SK-N-SH (cell line): ENCODE data around the gene CDH15. TPM values are rescaled to one million over a fixed set of nuclear protein-coding genes. Genes with fewer than 3 reads are reported as not detected.

Experiments
- CTCF ChIA-PET: fragments of 300-600, 350-600 bp; formaldehyde crosslinking; extraction: SDS; loops from one replicate; lab custom pipeline; 2021; lab: Yijun Ruan, JAX
- POLR2A ChIA-PET: fragments of 350-600 bp; sonication (Branson Sonifier 250); formaldehyde crosslinking; extraction: SDS; loops from one replicate; lab custom pipeline; 2020; ENCODE audit warnings: antibody characterized with exemption, inconsistent platforms; lab: Yijun Ruan, JAX
- DNase-seq: peaks from one replicate; pipeline ENCODE4 v3.0.0; 2012
- H2AFZ ChIP-seq: fragments of 200-600 bp; sonication (generic); 2 replicates; pipeline ENCODE4 v1.8.1; 2016; ENCODE audit warnings: antibody characterized with exemption, mild to moderate bottlenecking, low read depth
- H3F3A ChIP-seq: fragments of 200-600 bp; sonication (generic); replicated peaks from 2 replicates; pipeline ENCODE3; 2016; ENCODE audit warnings: antibody characterized with exemption, mild to moderate bottlenecking; ENCODE audit not compliant: insufficient read depth
- H3K27ac ChIP-seq, 2 experiments: fragments of 200-500 bp in 1 of 2; fragments of 200-600 bp in 1 of 2; sonication (Bioruptor generic) in 1 of 2; sonication (generic), shearing (Covaris generic) in 1 of 2; 2 replicates each; pipeline versions ENCODE4 v1.5.1 to v1.6.1; 2014 to 2016; ENCODE audit warnings: low read depth in 2 of 2, inconsistent platforms in 1 of 2, low read length in 1 of 2, mild to moderate bottlenecking in 1 of 2, mixed read lengths in 1 of 2
- H3K27me3 ChIP-seq: fragments of 200-600 bp; sonication (generic), shearing (Covaris generic); 2 replicates; pipeline ENCODE4 v1.6.1; 2016; ENCODE audit warnings: mixed run types; ENCODE audit not compliant: insufficient read depth
- H3K36me3 ChIP-seq, 2 experiments: fragments of 200-500 bp in 1 of 2; fragments of 200-600 bp in 1 of 2; sonication (Bioruptor generic) in 1 of 2; sonication (generic) in 1 of 2; replicated peaks in 1 of 2; 2 replicates each; pipeline versions ENCODE3 to v1.5.1; 2014 to 2016; ENCODE audit warnings: low read length in 1 of 2, mild to moderate bottlenecking in 1 of 2; ENCODE audit not compliant: insufficient read depth in 2 of 2, control insufficient read depth in 1 of 2
- H3K4me1 ChIP-seq, 2 experiments: fragments of 200-500 bp in 1 of 2; fragments of 200-600 bp in 1 of 2; sonication (Bioruptor generic) in 1 of 2; sonication (generic), shearing (Covaris generic) in 1 of 2; 2 replicates each; pipeline versions ENCODE4 v1.5.1 to v1.6.1; 2014 to 2016; ENCODE audit warnings: low read depth in 1 of 2, low read length in 1 of 2, mixed run types in 1 of 2; ENCODE audit not compliant: insufficient read depth in 2 of 2, control insufficient read depth in 1 of 2
- H3K4me2 ChIP-seq: fragments of 200-600 bp; sonication (generic), shearing (Covaris generic); 2 replicates; pipeline ENCODE4 v1.6.1; 2017; ENCODE audit warnings: mixed run types
- H3K4me3 ChIP-seq, 2 experiments: fragments of 200-500 bp in 1 of 2; fragments of 200-600 bp in 1 of 2; sonication (Bioruptor generic) in 1 of 2; sonication (generic), shearing (Covaris generic) in 1 of 2; 2 replicates each; pipeline versions ENCODE4 v1.5.1 to v1.8.1; 2014 to 2016; ENCODE audit warnings: low read depth in 2 of 2, inconsistent platforms in 1 of 2, low read length in 1 of 2, mild to moderate bottlenecking in 1 of 2, mixed read lengths in 1 of 2, moderate library complexity in 1 of 2
- H3K79me2 ChIP-seq: fragments of 200-600 bp; sonication (generic); 2 replicates; pipeline ENCODE4 v1.8.1; 2017; ENCODE audit warnings: mild to moderate bottlenecking; ENCODE audit not compliant: insufficient read depth
- H3K9ac ChIP-seq: fragments of 200-600 bp; sonication (generic); 2 replicates; pipeline ENCODE4 v1.6.1; 2017; ENCODE audit warnings: mixed run types
- H3K9me2 ChIP-seq: fragments of 200-600 bp; sonication (generic); 2 replicates; pipeline ENCODE4 v1.6.1; 2017; ENCODE audit warnings: mixed run types
- H3K9me3 ChIP-seq: fragments of 200-600 bp; sonication (generic); 2 replicates; pipeline ENCODE4 v1.6.1; 2017; ENCODE audit warnings: mixed run types, mild to moderate bottlenecking, moderate library complexity
- H4K20me1 ChIP-seq: fragments of 200-600 bp; sonication (generic); 2 replicates; pipeline ENCODE4 v1.6.1; 2017; ENCODE audit warnings: mild to moderate bottlenecking, mixed run types; ENCODE audit not compliant: insufficient read depth
- CHD2 ChIP-seq: fragments of 150-350 bp; IDR thresholded peaks from 2 replicates; pipeline ENCODE4 v1.6.1; 2018; ENCODE audit warnings: low read length; ENCODE audit not compliant: partially characterized antibody
- FOSL2 ChIP-seq: IDR thresholded peaks from 2 replicates; pipeline ENCODE4 v1.4.0; 2012; ENCODE audit warnings: low read depth, mild to moderate bottlenecking, moderate library complexity, borderline replicate concordance
- FOXJ3 ChIP-seq: sonication (generic); formaldehyde crosslinking; IDR thresholded peaks from 2 replicates; pipeline ENCODE4 v1.5.1; 2020; ENCODE audit warnings: mild to moderate bottlenecking, missing genetic modification reagents
- FOXM1 ChIP-seq: IDR thresholded peaks from 2 replicates; pipeline ENCODE4 v1.4.0; 2012; ENCODE audit warnings: low read depth, mild to moderate bottlenecking
- GABPA ChIP-seq: IDR thresholded peaks from 2 replicates; pipeline ENCODE4 v1.4.0; 2012; ENCODE audit warnings: low read depth, mild to moderate bottlenecking
- JUND ChIP-seq: IDR thresholded peaks from 2 replicates; pipeline ENCODE4 v1.4.0; 2012
- MAX ChIP-seq: IDR thresholded peaks from 2 replicates; pipeline ENCODE4 v1.4.0; 2012; ENCODE audit warnings: low read depth
- NFIC ChIP-seq: IDR thresholded peaks from 2 replicates; pipeline ENCODE4 v1.4.0; 2012; ENCODE audit warnings: borderline replicate concordance
- NRF1 ChIP-seq: IDR thresholded peaks from 2 replicates; pipeline ENCODE4 v1.6.1; 2012; ENCODE audit warnings: low read depth, mild to moderate bottlenecking, low read length
- PBX3 ChIP-seq: IDR thresholded peaks from 2 replicates; pipeline ENCODE4; 2012
- REST ChIP-seq: IDR thresholded peaks from 2 replicates; pipeline ENCODE4 v1.6.1; 2012; ENCODE audit warnings: mild to moderate bottlenecking, low read depth, low read length, moderate library complexity
- RFX5 ChIP-seq: IDR thresholded peaks from 2 replicates; pipeline ENCODE4 v1.6.1; 2012; ENCODE audit warnings: mild to moderate bottlenecking, improper control_type of control experiment, low read length
- SIN3A ChIP-seq: IDR thresholded peaks from 2 replicates; pipeline ENCODE4 v1.6.1; 2012; ENCODE audit warnings: low read depth, mild to moderate bottlenecking, low read length, moderate library complexity, borderline replicate concordance
- SMC3 ChIP-seq: IDR thresholded peaks from 2 replicates; pipeline ENCODE4 v1.6.1; 2012; ENCODE audit warnings: low read depth, low read length, improper control_type of control experiment
- USF1 ChIP-seq: IDR thresholded peaks from 2 replicates; pipeline ENCODE4 v1.4.0; 2012; ENCODE audit warnings: low read depth, borderline replicate concordance
- USF2 ChIP-seq: fragments of 150-350 bp; IDR thresholded peaks from 2 replicates; pipeline ENCODE4 v1.6.1; 2017; ENCODE audit warnings: antibody characterized with exemption, low read length, low read depth, borderline replicate concordance
- YY1 ChIP-seq: IDR thresholded peaks from 2 replicates; pipeline ENCODE4 v1.4.0; 2012; ENCODE audit warnings: low read depth, mild to moderate bottlenecking
- ZBTB33 ChIP-seq: IDR thresholded peaks from 2 replicates; pipeline ENCODE4 v1.4.0; 2012; ENCODE audit warnings: low read depth, borderline replicate concordance
- WGBS: methylation state at CpG from one replicate; pipeline ENCODE4 v1.1.6; 2017; ENCODE audit warnings: low lambda C conversion rate; 5-methylcytosine and 5-hydroxymethylcytosine counted together
- polyA plus RNA-seq, 3 experiments: library from polyadenylated mRNA; depleted of rRNA; stranded (reverse); fragments of >200 nt; gene quantifications; 2 replicates each; pipeline ENCODE4 v1.2.3, GENCODE V29; 2012

CDH15 gene
- polyA plus RNA-seq, 1 of the 3 experiments (the other 2 are of a cell fraction) = 0.03 TPM

- H3K4me1 ChIP-seq = peaks cover 0 to 7% of the 10 kb centered on the region in 2 experiments; a peak in 2 of 4 replicates
- ChIA-PET CTCF (interaction anchor here (0.8 to 1.7 kb wide), 2 partner anchors 23 to 405 kb away, joined by 4 to 9 read pairs; partner anchors contain the start of gene APRT), POLR2A (interaction anchor here (1.2 kb wide), 1 partner anchor 30 kb away, joined by 6 read pairs; no protein-coding TSS in a partner anchor)
- peak overlapping the region; percentile 83 to 84 for H3K4me3 ChIP-seq
- no peaks in the 10 kb centered on the region for H3F3A ChIP-seq
- peaks cover 33% of the 10 kb centered on the region for H3K79me2 ChIP-seq
- no peaks in the 10 kb centered on the region for H3K9me2 ChIP-seq
- peak overlapping the region; percentile 85 for H3K9ac ChIP-seq
- peak overlapping the region; percentile 77 to 84; a peak in 3 of 4 replicates for H3K27ac ChIP-seq
- no peaks in the 10 kb centered on the region for H4K20me1 ChIP-seq
- no peaks in the 10 kb centered on the region for H3K9me3 ChIP-seq
- H2AFZ ChIP-seq = 0 out of 2 replicates have a peak overlapping the region, but pooled peaks have one; percentile 27
- no peaks in the 10 kb centered on the region for H3K27me3 ChIP-seq
- TF ChIP-seq JUND (no peak), PBX3 (no peak), ZBTB33 (no peak), GABPA (no peak), YY1 (no peak), FOXJ3 (CRISPR knock-in tag) (no peak), NFIC (no peak), FOSL2 (no peak), MAX (no peak), REST (no peak), CHD2 (no peak), NRF1 (no peak), USF2 (no peak), FOXM1 (no peak), USF1 (no peak), SMC3 (no peak), SIN3A (no peak), RFX5 (no peak)
- H3K36me3 ChIP-seq = peaks cover 3 to 12% of the 10 kb centered on the region in 2 experiments
- no peak for DNase-seq
- 2% methylated on average over 9 of the region's 11 CpGs for WGBS
- peak overlapping the region; percentile 85 for H3K4me2 ChIP-seq
Observed at GRCh38 chr16:89217138-89217387, 45.5 kb downstream of the CDH15 start.
